IPS-NIHi11 (cell line): ENCODE results near the gene STK33.

Source experiments
- DNase-seq: peaks from one replicate; pipeline ENCODE4 v3.0.0; 2012; ENCODE audit warnings: mixed read lengths, low spot score

The STK33 gene

DNA sequence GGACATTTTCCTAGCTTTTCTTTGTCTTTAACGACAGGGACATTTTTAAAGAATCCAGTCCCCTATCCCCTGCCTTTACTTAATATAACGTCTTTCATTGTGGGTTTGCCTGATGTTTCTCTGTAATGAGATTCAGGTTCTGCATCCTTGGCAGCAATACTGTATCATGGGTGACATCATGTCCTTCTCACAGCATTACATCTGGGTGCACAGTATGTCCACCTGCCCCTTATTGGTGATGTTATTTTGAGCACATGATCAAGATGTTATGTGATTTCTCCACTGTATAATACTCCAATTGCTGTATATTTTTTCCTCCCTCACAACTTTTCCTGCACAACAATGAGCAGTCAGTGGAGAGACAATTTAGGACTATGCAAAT is 9.7 kb upstream of the STK33 start:
- no peak for DNase-seq

- DNase-seq = no peak
Measured at GRCh38 chr11:8601376-8602133, 7.5 kb upstream of the STK33 start.

DNA sequence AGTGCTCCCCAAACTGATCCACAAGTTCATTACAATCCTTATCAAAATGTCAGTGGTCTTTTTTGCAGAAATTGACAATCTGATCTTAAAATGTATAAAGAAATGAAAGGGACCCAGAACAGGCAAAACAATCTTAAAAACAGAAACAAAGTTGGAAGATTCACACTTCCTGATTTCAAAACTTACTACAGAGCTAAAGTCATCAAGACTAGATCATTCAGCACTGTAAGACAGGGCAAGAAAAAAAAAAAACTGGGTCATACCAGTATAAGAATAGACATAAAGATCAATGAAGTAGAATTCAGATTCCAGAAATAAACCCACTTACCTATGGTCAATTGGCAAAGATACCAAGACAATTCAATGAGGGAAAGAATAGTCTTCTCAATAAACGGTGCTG is 4.5 kb upstream of the STK33 start:
- DNase-seq = no peak

GRCh38 chr11:8597182-8597581 is 3.2 kb upstream of the STK33 start:
- no peak for DNase-seq

- DNase-seq = no peak
Measured at GRCh38 chr11:8596504-8597046, 2.5 kb upstream of the STK33 start.

- no peak for DNase-seq
Measured at GRCh38 chr11:8593455-8593854, 573 bp downstream of the STK33 start.

GRCh38 chr11:8587915-8588314 is 6.1 kb downstream of the STK33 start:
- no peak for DNase-seq

DNA sequence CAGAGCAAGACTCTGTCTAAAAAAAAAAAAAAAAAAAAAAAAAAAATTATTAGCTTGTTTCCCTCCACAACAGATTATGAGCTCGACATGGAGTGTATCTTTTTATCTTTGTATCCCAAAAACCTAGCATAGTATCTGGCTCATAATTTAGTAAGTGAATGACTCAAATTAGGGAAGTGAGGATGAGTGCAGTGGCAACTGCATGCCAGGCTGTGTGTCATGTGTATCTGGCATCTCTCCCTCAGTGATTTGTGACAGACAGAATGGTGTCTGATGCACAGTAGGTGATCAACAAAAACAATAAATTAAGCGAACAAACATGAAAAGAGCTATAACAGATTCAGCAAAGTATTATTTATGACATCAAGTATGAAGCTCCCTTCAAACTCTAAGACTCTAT is 7.2 kb downstream of the STK33 start:
- no peak for DNase-seq

- no peak for DNase-seq
Measured at GRCh38 chr11:8586184-8586583, 7.8 kb downstream of the STK33 start.

- no peak for DNase-seq
Measured at GRCh38 chr11:8584511-8584910, 9.5 kb downstream of the STK33 start.

GRCh38 chr11:8584082-8584481 is 9.9 kb downstream of the STK33 start:
- no peak for DNase-seq

- DNase-seq = no peak
Measured at GRCh38 chr11:8581300-8581699, 12.7 kb downstream of the STK33 start.

- DNase-seq = no peak
Measured at GRCh38 chr11:8577791-8578581, 16.0 kb downstream of the STK33 start.

GRCh38 chr11:8574798-8575197 is 19.2 kb downstream of the STK33 start:
- DNase-seq = no peak

DNA sequence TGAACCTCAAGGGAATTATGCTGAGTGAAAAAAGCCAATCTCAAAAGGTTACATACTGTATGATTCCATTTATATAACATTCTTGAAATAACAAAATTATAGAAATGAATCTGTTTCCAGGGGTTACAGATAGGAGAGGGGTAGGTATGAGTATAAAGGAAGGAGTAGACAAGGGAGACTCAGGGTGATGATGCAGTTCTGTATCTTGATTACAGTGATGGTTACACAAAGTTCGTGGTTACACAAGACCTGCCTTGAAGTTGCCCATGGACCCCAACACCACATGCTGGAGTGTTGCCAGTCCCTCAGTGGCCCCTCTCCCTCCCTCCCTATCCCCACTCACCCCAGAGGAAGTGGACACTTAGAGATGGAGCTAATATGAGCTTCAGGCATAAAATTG is 20.3 kb downstream of the STK33 start:
- DNase-seq = no peak

DNA sequence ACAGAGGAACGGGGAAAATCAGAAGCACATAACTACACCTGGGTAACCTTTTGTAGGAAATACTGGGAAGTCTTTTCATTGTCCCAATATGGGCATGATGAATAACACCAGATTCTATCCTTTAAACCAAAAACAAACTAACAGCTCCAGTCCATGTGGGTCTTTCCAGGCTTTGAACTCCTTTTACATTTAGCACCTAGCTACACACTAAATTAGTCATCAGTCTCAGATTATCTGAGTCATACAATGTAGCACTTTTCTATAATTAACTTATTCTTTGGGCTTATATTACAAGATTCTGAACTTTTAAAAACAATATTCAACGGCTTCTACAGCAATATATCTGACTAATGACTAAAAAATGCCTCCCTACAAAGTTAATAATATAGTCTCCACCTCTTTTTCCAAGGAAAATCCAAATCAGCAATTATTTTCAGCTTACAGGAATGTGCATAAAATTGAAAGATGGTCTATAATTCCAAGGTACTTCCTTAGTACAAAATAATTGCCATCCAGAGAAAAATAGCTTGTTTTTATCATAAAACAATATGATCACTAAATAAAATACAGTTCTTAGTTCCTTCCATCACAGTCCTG is 26.3 kb downstream of the STK33 start:
- no peak for DNase-seq

DNA sequence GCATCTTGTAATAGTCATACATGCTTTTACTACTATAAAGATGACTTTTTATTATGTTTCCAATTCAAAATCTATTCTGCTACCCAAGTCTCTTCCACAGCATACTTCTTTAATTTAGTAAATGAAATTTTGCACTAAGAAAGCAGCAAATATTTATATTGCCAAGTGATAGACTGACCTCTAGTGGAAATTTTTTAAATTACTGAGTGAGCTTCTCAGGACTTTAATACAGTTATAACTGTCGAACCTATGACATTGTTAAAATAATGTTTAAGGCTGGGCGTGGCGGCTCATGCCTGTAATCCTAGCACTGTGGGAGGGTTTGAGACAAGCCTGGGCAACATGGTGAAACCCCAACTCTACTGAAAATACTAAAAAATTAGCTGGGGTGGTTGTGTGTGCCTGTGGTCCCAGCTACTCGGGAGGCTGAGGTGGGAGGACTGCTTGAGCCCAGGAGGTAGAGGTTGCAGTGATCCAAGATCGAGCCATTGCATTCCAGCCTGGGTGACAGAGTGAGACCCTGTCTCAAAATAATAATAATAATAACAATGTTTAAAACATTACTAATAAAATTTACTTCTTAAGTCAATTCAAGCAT is 27.3 kb downstream of the STK33 start:
- DNase-seq = peak; percentile 15

DNA sequence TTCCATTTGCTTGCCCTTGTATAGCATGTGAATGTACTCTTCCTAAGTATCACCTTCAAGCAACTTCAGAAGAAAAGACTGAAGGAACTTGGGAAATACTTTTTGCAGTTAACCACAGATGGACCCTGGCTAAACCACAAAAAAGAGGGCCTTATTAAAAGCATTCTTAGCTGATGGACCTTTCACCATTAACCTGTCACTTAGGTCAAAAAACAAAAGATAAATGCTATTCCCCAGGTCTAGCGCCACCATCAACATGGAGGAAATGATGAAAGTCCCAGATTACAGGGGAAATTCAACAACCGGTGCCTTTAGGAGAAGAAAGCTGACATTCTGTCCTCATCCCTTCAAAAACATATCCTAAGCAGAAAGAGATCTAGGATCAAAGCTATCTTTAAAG is 29.5 kb downstream of the STK33 start:
- no peak for DNase-seq

DNA sequence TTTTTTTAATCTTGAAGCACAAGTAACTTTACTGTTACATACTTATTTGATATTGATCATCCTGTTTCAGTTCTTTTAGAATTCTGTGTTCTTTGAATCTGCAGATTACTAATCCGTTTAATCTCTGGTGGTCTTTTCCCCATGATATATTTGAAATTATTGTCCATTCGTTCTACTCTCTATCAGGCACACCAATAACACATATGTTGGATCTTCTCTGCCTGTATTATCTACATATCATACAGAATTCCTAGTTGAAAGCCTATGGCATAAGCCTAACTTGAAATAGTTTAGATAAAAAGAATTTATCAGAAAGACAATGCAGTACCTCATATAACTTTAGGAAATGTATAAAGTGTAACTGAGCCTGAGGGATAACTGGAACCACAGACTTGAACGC is 32.6 kb downstream of the STK33 start:
- DNase-seq = no peak

DNA sequence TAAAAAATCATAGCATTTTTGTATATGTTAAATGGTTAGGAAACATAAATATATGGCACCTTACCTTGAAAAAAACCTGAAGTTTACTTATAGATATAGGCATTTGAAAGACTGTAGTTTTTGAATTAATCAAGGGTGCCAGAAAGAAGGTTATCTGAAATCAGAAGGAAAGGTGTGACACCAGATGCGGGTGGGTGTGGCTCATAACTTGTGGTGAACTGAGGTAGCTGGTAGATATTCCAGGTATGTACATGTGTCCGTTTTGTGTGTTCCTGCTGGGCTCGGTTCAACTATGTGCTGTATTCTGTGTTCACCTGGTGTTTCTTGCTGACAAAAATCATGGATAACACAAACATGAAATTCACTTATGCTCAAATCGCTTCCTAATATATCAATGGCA is 35.6 kb downstream of the STK33 start:
- DNase-seq = no peak

DNA sequence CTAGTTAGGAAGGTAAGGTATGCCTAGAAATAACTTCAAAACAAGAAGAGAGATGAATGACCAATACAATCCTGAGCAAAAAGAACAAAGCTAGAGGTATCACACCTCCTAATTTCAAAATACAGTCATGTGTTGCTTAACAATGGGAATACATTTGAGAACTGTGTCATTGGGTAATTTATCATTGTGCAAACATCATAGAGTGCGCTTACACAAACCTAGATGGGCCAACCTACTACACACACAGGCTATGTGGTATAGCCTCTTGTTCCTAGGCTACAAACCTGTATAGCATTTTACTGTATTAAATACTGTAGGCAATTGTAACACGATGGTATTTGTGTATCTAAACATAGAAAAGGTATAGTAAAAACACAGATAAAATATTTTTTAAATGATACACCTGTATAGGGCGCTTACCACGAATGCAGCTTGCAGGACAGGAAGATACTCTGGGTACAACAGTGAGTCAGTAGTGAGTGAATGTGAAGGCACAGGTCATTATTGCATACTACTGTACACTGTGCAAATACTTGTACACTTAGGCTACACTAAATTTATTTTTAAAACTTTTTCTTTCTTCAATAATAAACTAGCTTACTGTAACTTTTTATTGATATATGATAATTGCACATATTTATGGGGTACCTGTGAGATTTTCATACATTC is 48.2 kb downstream of the STK33 start:
- DNase-seq = no peak

DNA sequence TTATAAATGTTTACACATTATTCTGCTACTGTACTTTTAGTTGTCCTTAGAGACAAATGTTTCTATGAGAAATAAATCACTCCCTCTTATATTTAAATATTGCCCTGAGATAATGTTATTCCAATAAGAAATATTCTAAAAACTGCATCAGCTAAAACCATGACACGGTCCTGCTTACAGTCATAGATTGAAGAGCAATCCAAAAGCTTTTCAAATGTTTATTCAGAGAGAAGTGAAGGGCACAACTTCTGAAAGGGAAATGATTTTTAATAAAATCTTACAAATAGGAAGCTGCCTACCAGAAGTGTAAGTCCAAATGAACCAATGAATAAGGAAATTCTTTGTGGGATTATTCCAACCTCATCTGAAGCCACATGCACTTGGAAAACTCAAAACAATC is 49.2 kb downstream of the STK33 start:
- no peak for DNase-seq
